Renal cortical epithelial cell (primary cell): Measurements from ENCODE around the gene ETFB. TPM values are rescaled to one million over a fixed set of nuclear protein-coding genes. Genes with fewer than 3 reads are reported as not detected.

Experiments used
- DNase-seq: peaks from one replicate; pipeline ENCODE4 v3.0.0-alpha.2; 2011; ENCODE audit warnings: low read depth
- total RNA-seq: library from RNA; depleted of rRNA; stranded (reverse); fragments of >200 nt; gene quantifications from 2 replicates; pipeline ENCODE4 v1.2.3, GENCODE V29; 2014

ETFB gene
- total RNA-seq, 1 donor from 2014 or later, result 74.0 TPM

DNA sequence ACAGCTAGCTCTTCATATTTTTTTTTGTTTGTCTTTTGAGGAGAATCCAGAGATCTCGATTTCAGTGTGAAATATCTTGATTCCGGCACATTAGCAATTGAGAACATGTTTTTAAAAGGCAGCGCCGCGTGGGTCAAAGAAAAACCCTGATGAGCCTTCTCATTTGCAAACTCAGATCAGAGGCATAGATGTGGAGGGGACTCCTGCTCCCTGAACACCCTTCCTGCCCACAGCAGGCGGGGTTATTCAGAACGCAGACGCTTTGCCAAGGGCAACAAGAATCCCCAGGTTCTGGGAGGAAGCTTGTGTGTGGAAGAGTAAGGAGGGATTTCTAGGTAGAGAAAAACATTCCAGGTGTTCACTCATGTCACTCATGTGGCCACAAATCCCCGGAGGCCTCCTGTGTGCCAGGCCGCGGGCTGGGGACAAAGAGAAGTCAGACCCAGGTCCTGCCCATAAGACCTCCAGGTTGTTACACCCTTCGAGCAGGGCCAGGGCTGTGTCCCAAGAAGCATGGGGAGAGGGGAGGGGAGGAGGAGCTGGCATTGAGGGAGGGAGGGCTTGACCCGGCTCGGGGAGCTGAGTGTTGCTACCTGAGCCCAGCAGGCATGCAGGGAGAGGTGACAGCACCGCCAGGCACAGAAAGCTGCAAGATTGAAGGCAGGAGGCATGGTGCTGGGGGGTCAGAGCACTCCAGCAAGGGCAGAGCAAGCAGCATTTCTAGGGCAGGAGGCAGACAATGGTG is 70.6 kb downstream of the ETFB start:
- no peak for DNase-seq

Other genes with a start within 250 kb of the ETFB start
- not detected in 2 replicates for gene SIGLEC9, start 241.5 kb downstream of the ETFB start, total RNA-seq
- gene SIGLEC7, start 224.1 kb downstream of the ETFB start, total RNA-seq, result not detected in 2 replicates
- not detected in 2 replicates for gene CD33, start 141.3 kb downstream of the ETFB start, total RNA-seq
- not detected in 2 replicates for gene SIGLECL1, start 115.3 kb downstream of the ETFB start, total RNA-seq
- 0.05 TPM in 1 of 2 replicates, not detected in the other for gene IGLON5, start 54.7 kb downstream of the ETFB start, total RNA-seq
- 0.17 and 1.2 TPM in 2 replicates for gene VSIG10L, start 24.2 kb downstream of the ETFB start, total RNA-seq
- gene CLDND2, start 2.6 kb upstream of the ETFB start, total RNA-seq, result not detected in 2 replicates
- not detected in 2 replicates for gene NKG7, start 6.3 kb upstream of the ETFB start, total RNA-seq
- gene LIM2, start 21.6 kb upstream of the ETFB start, total RNA-seq, result not detected in 2 replicates
- not detected in 2 replicates for gene C19orf84, start 24.2 kb upstream of the ETFB start, total RNA-seq
- not detected in 2 replicates for gene SIGLEC10, start 51.3 kb upstream of the ETFB start, total RNA-seq
- gene SIGLEC8, start 92.1 kb upstream of the ETFB start, total RNA-seq, result not detected in 2 replicates
- not detected in 2 replicates for gene CEACAM18, start 112.2 kb upstream of the ETFB start, total RNA-seq
- not detected in 2 replicates for gene SIGLEC12, start 135.4 kb upstream of the ETFB start, total RNA-seq
- gene SIGLEC6, start 165.3 kb upstream of the ETFB start, total RNA-seq, result not detected in 2 replicates
- 3.3 and 12.5 TPM in 2 replicates for gene ZNF175, start 204.9 kb upstream of the ETFB start, total RNA-seq